ENCODE data around the gene NCOA7. TPM values are rescaled to one million over a fixed set of nuclear protein-coding genes. Genes with fewer than 3 reads are reported as not detected.

The NCOA7 gene, protein sequence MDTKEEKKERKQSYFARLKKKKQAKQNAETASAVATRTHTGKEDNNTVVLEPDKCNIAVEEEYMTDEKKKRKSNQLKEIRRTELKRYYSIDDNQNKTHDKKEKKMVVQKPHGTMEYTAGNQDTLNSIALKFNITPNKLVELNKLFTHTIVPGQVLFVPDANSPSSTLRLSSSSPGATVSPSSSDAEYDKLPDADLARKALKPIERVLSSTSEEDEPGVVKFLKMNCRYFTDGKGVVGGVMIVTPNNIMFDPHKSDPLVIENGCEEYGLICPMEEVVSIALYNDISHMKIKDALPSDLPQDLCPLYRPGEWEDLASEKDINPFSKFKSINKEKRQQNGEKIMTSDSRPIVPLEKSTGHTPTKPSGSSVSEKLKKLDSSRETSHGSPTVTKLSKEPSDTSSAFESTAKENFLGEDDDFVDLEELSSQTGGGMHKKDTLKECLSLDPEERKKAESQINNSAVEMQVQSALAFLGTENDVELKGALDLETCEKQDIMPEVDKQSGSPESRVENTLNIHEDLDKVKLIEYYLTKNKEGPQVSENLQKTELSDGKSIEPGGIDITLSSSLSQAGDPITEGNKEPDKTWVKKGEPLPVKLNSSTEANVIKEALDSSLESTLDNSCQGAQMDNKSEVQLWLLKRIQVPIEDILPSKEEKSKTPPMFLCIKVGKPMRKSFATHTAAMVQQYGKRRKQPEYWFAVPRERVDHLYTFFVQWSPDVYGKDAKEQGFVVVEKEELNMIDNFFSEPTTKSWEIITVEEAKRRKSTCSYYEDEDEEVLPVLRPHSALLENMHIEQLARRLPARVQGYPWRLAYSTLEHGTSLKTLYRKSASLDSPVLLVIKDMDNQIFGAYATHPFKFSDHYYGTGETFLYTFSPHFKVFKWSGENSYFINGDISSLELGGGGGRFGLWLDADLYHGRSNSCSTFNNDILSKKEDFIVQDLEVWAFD
- 10 to 100 TPM; 37.3 to 66.6 (median 56.8) TPM for total RNA-seq
- total RNA-seq (2013): 41.5 TPM

DNA sequence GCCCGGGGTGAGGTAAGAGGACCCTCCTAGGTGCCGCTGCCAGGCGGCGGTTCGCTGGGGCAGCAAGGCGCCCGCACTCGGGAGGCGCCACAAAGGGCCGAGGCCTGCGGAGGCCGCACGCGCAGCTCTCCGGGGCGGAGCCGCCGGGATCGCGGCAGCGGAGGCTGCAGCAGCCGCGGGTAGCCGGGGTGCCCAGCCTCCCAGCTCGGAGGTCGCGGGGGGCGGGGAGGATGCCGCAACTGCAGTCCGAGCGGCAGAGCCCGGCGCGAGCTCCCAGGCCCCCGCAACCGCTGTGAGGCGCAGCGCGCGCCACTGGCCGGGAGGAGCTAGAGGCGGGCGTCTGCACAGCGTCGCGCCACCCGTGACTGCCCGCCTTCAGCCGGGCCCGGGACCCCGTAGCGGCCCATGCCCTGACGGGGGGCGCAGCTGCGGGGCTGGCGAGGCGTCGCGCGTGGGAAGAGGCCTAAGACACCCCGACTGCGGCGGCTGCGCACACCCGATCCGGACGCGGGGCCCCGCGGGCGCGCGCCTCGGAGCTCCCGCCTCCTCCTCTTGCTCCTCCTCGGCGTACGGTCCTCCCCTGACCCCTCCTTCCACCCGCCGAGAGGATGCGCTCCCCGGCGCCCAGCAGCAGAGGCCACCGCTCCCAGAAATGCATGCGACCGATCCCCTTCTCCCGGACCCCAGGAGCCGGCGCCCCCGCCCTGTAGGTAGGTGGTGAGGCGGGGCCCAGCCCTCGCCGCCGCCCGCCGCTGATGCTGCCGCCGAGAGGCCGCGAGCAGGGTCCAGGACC lies at the start of gene NCOA7:
TSS of gene NCOA7 (plus strand) at position 603 of the 793 bp plus-strand sequence. CDS start 24,395 bp downstream, outside the sequence.
- Mint-ChIP-seq H3K4me3 (peak within 1 kb of the TSS; percentile 97), H3K27ac (peak within 1 kb of the TSS; percentile 93 to 98), H3K36me3 (no peaks in the 10 kb centered on the region), H3K9me3 (no peaks in the 10 kb centered on the region), H3K4me1 (peaks cover 40 to 42% of the 10 kb centered on the region in 2 donors), H3K27me3 (ENCODE audit: low read depth in 2 of 2) (no peaks in the 10 kb centered on the region)
- H3K4me3 ChIP-seq (ENCODE audit: low read length): peak within 1 kb of the TSS; percentile 78
- TF ChIP-seq, protein P1, sequence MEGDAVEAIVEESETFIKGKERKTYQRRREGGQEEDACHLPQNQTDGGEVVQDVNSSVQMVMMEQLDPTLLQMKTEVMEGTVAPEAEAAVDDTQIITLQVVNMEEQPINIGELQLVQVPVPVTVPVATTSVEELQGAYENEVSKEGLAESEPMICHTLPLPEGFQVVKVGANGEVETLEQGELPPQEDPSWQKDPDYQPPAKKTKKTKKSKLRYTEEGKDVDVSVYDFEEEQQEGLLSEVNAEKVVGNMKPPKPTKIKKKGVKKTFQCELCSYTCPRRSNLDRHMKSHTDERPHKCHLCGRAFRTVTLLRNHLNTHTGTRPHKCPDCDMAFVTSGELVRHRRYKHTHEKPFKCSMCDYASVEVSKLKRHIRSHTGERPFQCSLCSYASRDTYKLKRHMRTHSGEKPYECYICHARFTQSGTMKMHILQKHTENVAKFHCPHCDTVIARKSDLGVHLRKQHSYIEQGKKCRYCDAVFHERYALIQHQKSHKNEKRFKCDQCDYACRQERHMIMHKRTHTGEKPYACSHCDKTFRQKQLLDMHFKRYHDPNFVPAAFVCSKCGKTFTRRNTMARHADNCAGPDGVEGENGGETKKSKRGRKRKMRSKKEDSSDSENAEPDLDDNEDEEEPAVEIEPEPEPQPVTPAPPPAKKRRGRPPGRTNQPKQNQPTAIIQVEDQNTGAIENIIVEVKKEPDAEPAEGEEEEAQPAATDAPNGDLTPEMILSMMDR (IDR thresholded peaks at IDR 0.05): no peak
- DNase-seq (peak; percentile 79 to 89), ATAC-seq (peak; percentile 83 to 92 (median 85))
- peaks cover 18% of the 10 kb centered on the region for H3K4me1 ChIP-seq (ENCODE audit: control insufficient read depth, insufficient read depth, low read length)
- peak within 1 kb of the TSS; percentile 92 for H3K27ac ChIP-seq (ENCODE audit: low read length)
- intact Hi-C loops (cut with micrococcal nuclease): loop anchor here (2.0 kb wide), 1 partner anchor 44 kb away; no protein-coding TSS in a partner anchor
- H3K27me3 ChIP-seq (ENCODE audit: control insufficient read depth, insufficient read depth, low read length): no peaks in the 10 kb centered on the region
- H3K36me3 ChIP-seq (ENCODE audit: control insufficient read depth, insufficient read depth, low read length): peaks cover 2% of the 10 kb centered on the region
- 0% methylated on average over 100 of the region's 100 CpGs for WGBS (ENCODE audit: insufficient coverage)
- no peaks in the 10 kb centered on the region for H3K9me3 ChIP-seq (ENCODE audit: control insufficient read depth, insufficient read depth, low read length)

DNA sequence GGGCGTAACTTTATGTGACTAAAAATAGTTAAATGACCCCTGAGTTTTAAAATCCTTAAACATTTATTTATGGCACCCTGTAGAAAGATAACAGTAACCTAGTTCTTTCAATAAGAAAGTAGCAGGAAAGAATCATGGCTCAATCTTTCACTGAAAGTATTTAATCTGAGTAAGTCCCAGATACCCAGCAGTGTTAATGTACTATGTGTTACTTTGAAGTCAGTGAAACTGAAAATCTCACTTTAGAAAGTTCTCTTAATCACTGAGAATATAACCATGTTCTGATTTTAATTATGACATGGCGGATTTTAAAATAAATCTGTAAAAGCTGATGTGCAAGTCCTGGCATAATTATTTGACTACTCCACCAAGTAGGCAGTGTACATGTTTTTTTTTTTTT lies 49.4 kb upstream of the NCOA7 start:
- Histone ChIP-seq H3K36me3 (ENCODE audit: control insufficient read depth, insufficient read depth, low read length) (no peaks in the 10 kb centered on the region), H3K27ac (ENCODE audit: low read length) (no peak overlapping the region), H3K4me1 (ENCODE audit: control insufficient read depth, insufficient read depth, low read length) (no peaks in the 10 kb centered on the region), H3K9me3 (ENCODE audit: control insufficient read depth, insufficient read depth, low read length) (no peaks in the 10 kb centered on the region), H3K27me3 (ENCODE audit: control insufficient read depth, insufficient read depth, low read length) (peaks cover 15% of the 10 kb centered on the region), H3K4me3 (ENCODE audit: low read length) (no peak overlapping the region)
- H3K4me1 Mint-ChIP-seq: peaks cover 5 to 6% of the 10 kb centered on the region in 2 donors
- no peak overlapping the region for H3K27ac Mint-ChIP-seq
- DNase-seq: no peak
- intact Hi-C loops (cut with micrococcal nuclease): no loop called here
- TF ChIP-seq, protein P1 (IDR thresholded peaks at IDR 0.05): no peak
- no peak overlapping the region for H3K4me3 Mint-ChIP-seq
- H3K9me3 Mint-ChIP-seq: no peaks in the 10 kb centered on the region
- ATAC-seq: no peak
- H3K36me3 Mint-ChIP-seq: no peaks in the 10 kb centered on the region
- WGBS (ENCODE audit: insufficient coverage): no CpG with 5 or more reads among the region's 2 CpGs
- peaks cover 32 to 59% of the 10 kb centered on the region in 2 donors for H3K27me3 Mint-ChIP-seq (ENCODE audit: low read depth in 2 of 2)

DNA sequence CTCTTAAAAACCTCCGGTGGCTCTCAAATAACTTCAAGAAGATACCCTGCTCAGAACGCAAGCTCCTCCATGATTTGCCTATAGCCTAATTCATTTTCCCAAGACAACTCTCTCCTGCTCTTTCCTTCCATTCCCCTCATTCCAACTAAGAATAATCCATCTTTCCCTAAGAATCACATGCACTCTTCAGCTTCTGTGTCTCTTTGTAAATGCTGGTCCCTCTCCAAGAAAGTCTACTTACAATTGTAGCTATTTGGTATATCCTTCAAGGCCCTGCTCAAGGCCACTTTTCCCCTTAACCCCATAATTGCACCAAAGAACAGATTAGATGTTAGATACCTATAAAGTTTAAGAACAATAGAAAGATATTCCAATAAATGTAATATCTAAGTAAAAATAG lies 48.7 kb upstream of the NCOA7 start:
- TF ChIP-seq, protein P1 (IDR thresholded peaks at IDR 0.05): no peak
- intact Hi-C loops (cut with micrococcal nuclease): no loop called here
- DNase-seq: no peak
- WGBS (ENCODE audit: insufficient coverage): 92% methylated on average over 2 of the region's 2 CpGs
- peaks cover 5% of the 10 kb centered on the region for H3K4me1 ChIP-seq (ENCODE audit: control insufficient read depth, insufficient read depth, low read length)
- Mint-ChIP-seq H3K27ac (no peak overlapping the region), H3K27me3 (ENCODE audit: low read depth in 2 of 2) (peaks cover 33 to 59% of the 10 kb centered on the region in 2 donors), H3K4me3 (no peak overlapping the region), H3K4me1 (peaks cover 12% of the 10 kb centered on the region in 2 donors), H3K36me3 (peaks cover 7% of the 10 kb centered on the region), H3K9me3 (no peaks in the 10 kb centered on the region)
- no peaks in the 10 kb centered on the region for H3K36me3 ChIP-seq (ENCODE audit: control insufficient read depth, insufficient read depth, low read length)
- H3K27ac ChIP-seq (ENCODE audit: low read length): no peak overlapping the region
- H3K9me3 ChIP-seq (ENCODE audit: control insufficient read depth, insufficient read depth, low read length): no peaks in the 10 kb centered on the region
- peaks cover 21% of the 10 kb centered on the region for H3K27me3 ChIP-seq (ENCODE audit: control insufficient read depth, insufficient read depth, low read length)
- H3K4me3 ChIP-seq (ENCODE audit: low read length): no peak overlapping the region
- ATAC-seq: no peak
